H1 (cell line): ENCODE data around the gene SV2C.

ENCODE experiments used
- CBX5 ChIP-seq: fragments of 300-800, 300-1000 bp; sonication (generic); IDR thresholded peaks from 2 replicates; pipeline ENCODE4 v1.7.1; 2016; ENCODE audit warnings: antibody characterized with exemption, low read length, low read depth
- CTCF ChIP-seq, 3 experiments: IDR thresholded peaks; 1 replicate in 2 of 3; 2 replicates in 1 of 3; pipeline versions ENCODE4 v1.5.1 to v1.6.1; 2011; ENCODE audit warnings: low read length in 3 of 3, mild to moderate bottlenecking in 3 of 3, inconsistent platforms in 2 of 3, low read depth in 1 of 3, moderate library complexity in 1 of 3; ENCODE audit not compliant: insufficient read depth in 1 of 3; ENCODE audit errors: control extremely low read depth in 1 of 3
- EGR1 ChIP-seq: IDR thresholded peaks from 2 replicates; pipeline ENCODE4 v1.6.1; 2011; ENCODE audit warnings: low read depth, low read length, borderline replicate concordance
- EP300 ChIP-seq, 2 experiments: IDR thresholded peaks; 1 replicate in 1 of 2; 2 replicates in 1 of 2; pipeline ENCODE4 v1.6.1; 2011 to 2012; ENCODE audit warnings: low read depth in 2 of 2, low read length in 2 of 2, mild to moderate bottlenecking in 2 of 2, borderline replicate concordance in 1 of 2, inconsistent platforms in 1 of 2, moderate library complexity in 1 of 2
- GABPA ChIP-seq: IDR thresholded peaks from 2 replicates; pipeline ENCODE4 v1.6.1; 2011; ENCODE audit warnings: mild to moderate bottlenecking, low read length, moderate library complexity, borderline replicate concordance; ENCODE audit not compliant: insufficient read depth
- GTF2F1 ChIP-seq: IDR thresholded peaks from 2 replicates; pipeline ENCODE4 v1.6.1; 2012; ENCODE audit warnings: low read depth, low read length, improper control_type of control experiment, borderline replicate concordance
- JUN ChIP-seq: IDR thresholded peaks from 2 replicates; pipeline ENCODE4 v1.6.1; 2011; ENCODE audit warnings: low read depth, mild to moderate bottlenecking, improper control_type of control experiment, low read length
- MAFK ChIP-seq: IDR thresholded peaks from 2 replicates; pipeline ENCODE4 v1.6.1; 2012; ENCODE audit warnings: low read depth, mild to moderate bottlenecking, improper control_type of control experiment, low read length
- PHF8 ChIP-seq: fragments of 200-600 bp; sonication (generic); conservative IDR thresholded peaks from 2 replicates; pipeline ENCODE4 v1.7.1; 2012; ENCODE audit warnings: low read depth, mild to moderate bottlenecking, inconsistent platforms, low read length, moderate library complexity
- POLR2AphosphoS5 ChIP-seq: IDR thresholded peaks from 2 replicates; pipeline ENCODE4 v1.6.1; 2011; ENCODE audit warnings: low read depth, low read length
- RAD21 ChIP-seq, 2 experiments: IDR thresholded peaks in 1 of 2; conservative IDR thresholded peaks in 1 of 2; 2 replicates each; pipeline ENCODE4 v1.6.1; 2011; ENCODE audit warnings: low read depth in 2 of 2, low read length in 2 of 2, improper control_type of control experiment in 1 of 2, inconsistent platforms in 1 of 2, mild to moderate bottlenecking in 1 of 2, moderate library complexity in 1 of 2
- SP1 ChIP-seq: IDR thresholded peaks from 2 replicates; pipeline ENCODE4 v1.6.1; 2011; ENCODE audit warnings: low read depth, low read length

GRCh38 chr5:76040806-76041205 lies 42.4 kb upstream of the SV2C start:
- no peak for TF ChIP-seq POLR2AphosphoS5
- no peak for TF ChIP-seq CTCF (IDR thresholded peaks at IDR 0.05; ENCODE audit: control extremely low read depth in 1 of 3, insufficient read depth in 1 of 3, low read depth in 1 of 3, low read length in 3 of 3)
- no peak for TF ChIP-seq GTF2F1
- TF ChIP-seq MAFK: no peak
- TF ChIP-seq CBX5: no peak
- TF ChIP-seq EP300 (IDR thresholded peaks at IDR 0.05; ENCODE audit: borderline replicate concordance in 1 of 2, low read depth in 2 of 2, low read length in 2 of 2): no peak
- TF ChIP-seq EGR1: no peak
- no peak for TF ChIP-seq RAD21 (IDR thresholded peaks at IDR 0.05 in 1 of 2, conservative IDR thresholded peaks at IDR 0.05 in 1 of 2; ENCODE audit: low read depth in 2 of 2, low read length in 2 of 2)
- no peak for TF ChIP-seq GABPA
- no peak for TF ChIP-seq SP1
- TF ChIP-seq PHF8: no peak
- TF ChIP-seq JUN: no peak
